ENCODE measurements around the gene PRG3. TPM values are rescaled to one million over a fixed set of nuclear protein-coding genes. Genes with fewer than 3 reads are reported as not detected.

The PRG3 gene
- total and polyA plus RNA-seq, 9 of the 15 experiments (the other 6 are each of a cell fraction or from before 2014, with no cell fraction given), result 0.18 to 0.55 (median 0.38) TPM; not detected in 6

- TF ChIP-seq ARID3B (CRISPR knock-in tag; IDR thresholded peaks at IDR 0.05; ENCODE audit: borderline replicate concordance) (no peak), ZNF140 (CRISPR knock-in tag; IDR thresholded peaks at IDR 0.05) (no peak), MED1 (CRISPR knock-in tag; IDR thresholded peaks at IDR 0.05; ENCODE audit: borderline replicate concordance) (no peak), SAFB (IDR thresholded peaks at IDR 0.05; ENCODE audit: borderline replicate concordance, low read depth, low read length) (no peak)
Observed at GRCh38 chr11:57370251-57370650, 10.7 kb downstream of the PRG3 start (continued).

- intact Hi-C loops (cut with micrococcal nuclease), result no loop called here
- H3K4me1 ChIP-seq (replicated peaks in 1 of 2; ENCODE audit: control insufficient read depth in 2 of 2, insufficient read depth in 2 of 2, low read length in 2 of 2), result peaks cover 8 to 18% of the 10 kb centered on the region in 2 experiments; a peak in 4 of 5 replicates
- peak overlapping the region; percentile 77; the same call in 1 of the 2 replicates for H2AFZ ChIP-seq (ENCODE audit: low read depth, low read length)
- 28% methylated on average over 5 of the region's 5 CpGs for whole genome bisulfite sequencing (ENCODE audit: insufficient coverage, low coverage, missing lambda C conversion rate)
- POLR2A ChIA-PET, result interaction anchor here (1.1 kb wide), 1 partner anchor 10 kb away, joined by 3 read pairs; no protein-coding TSS in a partner anchor
- FAIRE-seq, result no peak
- no peaks in the 10 kb centered on the region for H3K9me3 ChIP-seq (replicated peaks; ENCODE audit: control insufficient read depth, insufficient read depth, low read depth, low read length)
- H3K36me3 ChIP-seq (ENCODE audit: control insufficient read depth, insufficient read depth, low read length), result no peaks in the 10 kb centered on the region
- H3K9me1 ChIP-seq (ENCODE audit: control insufficient read depth, insufficient read depth, low read length), result no peaks in the 10 kb centered on the region
- in situ Hi-C loops (cut with MboI), result no loop called here
- CTCF ChIA-PET (ENCODE audit: low intra/inter-chr PET ratio), result no interaction called here
- BruUV-seq (replicated peaks), result no TSS peak
- H3K79me2 ChIP-seq (ENCODE audit: control insufficient read depth, insufficient read depth, low read length), result no peaks in the 10 kb centered on the region
- DNase-seq (ENCODE audit: extremely low read depth in 1 of 4, low spot score in 3 of 4), result no peak
- no peak overlapping the region for H3K4me3 ChIP-seq
- no peaks in the 10 kb centered on the region for H4K20me1 ChIP-seq (replicated peaks; ENCODE audit: control insufficient read depth, insufficient read depth, low read length)
- no peak for TF ChIP-seq BCL6 (CRISPR knock-in tag; IDR thresholded peaks at IDR 0.05)
- peak; percentile 78 for TF ChIP-seq ZNF263 (CRISPR knock-in tag; IDR thresholded peaks at IDR 0.05; ENCODE audit: borderline replicate concordance)
- H3K9ac ChIP-seq (ENCODE audit: insufficient read depth in 1 of 2, low read depth in 2 of 2, low read length in 2 of 2), result peak overlapping the region in 1 of 2 experiments; percentile 83; a peak in 1 of 4 replicates
- no peak; the same call in 2 of the 3 replicates for ATAC-seq
- no peak overlapping the region for H3K27ac ChIP-seq (ENCODE audit: extremely low read depth, low read depth, low read length)
- H3K27me3 ChIP-seq (ENCODE audit: control insufficient read depth in 2 of 2, insufficient read depth in 2 of 2, low read length in 2 of 2), result no peaks in the 10 kb centered on the region
- peak overlapping the region; percentile 42; the same call in 1 of the 2 replicates for H3K4me2 ChIP-seq (ENCODE audit: insufficient read depth, low read length)
Observed at GRCh38 chr11:57368845-57369232, 12.1 kb downstream of the PRG3 start.

All from K562 (cell line).